ENCODE measurements around the gene CYP4A22. TPM values are rescaled to one million over a fixed set of nuclear protein-coding genes. Genes with fewer than 3 reads are reported as not detected.

Gene CYP4A22
- total and polyA plus RNA-seq, 2 experiments from 2014 or later, result not detected

DNA sequence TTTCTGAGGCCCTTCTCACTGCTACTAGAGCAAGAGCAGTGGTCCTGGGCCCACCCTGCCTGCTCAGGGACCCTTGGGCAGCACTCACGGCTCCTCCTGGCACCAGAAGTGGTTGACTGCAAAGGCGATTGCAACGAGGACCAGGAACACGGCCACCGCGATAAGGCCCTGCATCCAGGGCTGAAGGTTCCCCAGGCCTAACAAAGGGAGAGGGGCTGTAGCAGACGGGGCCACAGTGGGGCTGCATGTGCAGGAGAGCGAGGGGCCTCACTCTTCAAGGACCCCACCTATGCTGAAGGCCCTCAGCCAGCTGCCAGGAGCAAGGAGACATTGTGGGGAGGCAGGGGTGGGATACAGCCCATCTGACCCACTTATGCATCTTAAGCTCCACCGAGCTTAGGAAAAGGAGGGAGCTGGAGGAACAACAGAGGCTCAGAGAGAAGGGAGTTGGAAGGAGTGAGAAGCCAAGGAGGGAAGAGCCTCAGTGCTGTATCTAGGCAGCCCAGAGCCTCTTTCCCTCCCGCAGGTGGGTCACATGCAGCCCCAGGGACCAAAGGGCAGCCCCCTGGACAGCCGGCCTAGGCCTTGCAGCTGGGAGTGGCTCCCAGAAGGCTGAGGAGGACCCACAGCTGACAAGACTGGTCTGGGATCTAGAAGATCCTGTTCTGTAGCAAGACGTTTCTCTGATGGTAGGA is 50.1 kb downstream of the CYP4A22 start:
- H3K4me3 Mint-ChIP-seq, result no peak overlapping the region
- no peaks in the 10 kb centered on the region for H3K36me3 ChIP-seq (ENCODE audit: insufficient read depth)
- H3K4me2 ChIP-seq, result no peak overlapping the region
- ATAC-seq (no peak), DNase-seq (ENCODE audit: low spot score) (no peak)
- peaks cover 24% of the 10 kb centered on the region for H3K27me3 Mint-ChIP-seq (ENCODE audit: insufficient read depth, low read depth, poor library complexity)
- H3K27me3 ChIP-seq (ENCODE audit: insufficient read depth), result no peaks in the 10 kb centered on the region
- H3F3A ChIP-seq (replicated peaks; ENCODE audit: low read depth), result no peaks in the 10 kb centered on the region
- no peaks in the 10 kb centered on the region for H4K20me1 ChIP-seq (replicated peaks; ENCODE audit: insufficient read depth)
- H2AFZ ChIP-seq, result no peak overlapping the region
- H3K4me3 ChIP-seq, result no peak overlapping the region
- peaks cover 18% of the 10 kb centered on the region; the same call in 2 of the 3 replicates for H3K9me3 Mint-ChIP-seq
- H3K9me2 ChIP-seq (ENCODE audit: insufficient read depth), result 0 out of 2 replicates have a peak, but pooled peaks cover 2% of the 10 kb centered on the region
- peaks cover 24% of the 10 kb centered on the region for H3K4me1 Mint-ChIP-seq
- H3K79me2 ChIP-seq (replicated peaks; ENCODE audit: insufficient read depth), result no peaks in the 10 kb centered on the region
- TF ChIP-seq, protein P1, sequence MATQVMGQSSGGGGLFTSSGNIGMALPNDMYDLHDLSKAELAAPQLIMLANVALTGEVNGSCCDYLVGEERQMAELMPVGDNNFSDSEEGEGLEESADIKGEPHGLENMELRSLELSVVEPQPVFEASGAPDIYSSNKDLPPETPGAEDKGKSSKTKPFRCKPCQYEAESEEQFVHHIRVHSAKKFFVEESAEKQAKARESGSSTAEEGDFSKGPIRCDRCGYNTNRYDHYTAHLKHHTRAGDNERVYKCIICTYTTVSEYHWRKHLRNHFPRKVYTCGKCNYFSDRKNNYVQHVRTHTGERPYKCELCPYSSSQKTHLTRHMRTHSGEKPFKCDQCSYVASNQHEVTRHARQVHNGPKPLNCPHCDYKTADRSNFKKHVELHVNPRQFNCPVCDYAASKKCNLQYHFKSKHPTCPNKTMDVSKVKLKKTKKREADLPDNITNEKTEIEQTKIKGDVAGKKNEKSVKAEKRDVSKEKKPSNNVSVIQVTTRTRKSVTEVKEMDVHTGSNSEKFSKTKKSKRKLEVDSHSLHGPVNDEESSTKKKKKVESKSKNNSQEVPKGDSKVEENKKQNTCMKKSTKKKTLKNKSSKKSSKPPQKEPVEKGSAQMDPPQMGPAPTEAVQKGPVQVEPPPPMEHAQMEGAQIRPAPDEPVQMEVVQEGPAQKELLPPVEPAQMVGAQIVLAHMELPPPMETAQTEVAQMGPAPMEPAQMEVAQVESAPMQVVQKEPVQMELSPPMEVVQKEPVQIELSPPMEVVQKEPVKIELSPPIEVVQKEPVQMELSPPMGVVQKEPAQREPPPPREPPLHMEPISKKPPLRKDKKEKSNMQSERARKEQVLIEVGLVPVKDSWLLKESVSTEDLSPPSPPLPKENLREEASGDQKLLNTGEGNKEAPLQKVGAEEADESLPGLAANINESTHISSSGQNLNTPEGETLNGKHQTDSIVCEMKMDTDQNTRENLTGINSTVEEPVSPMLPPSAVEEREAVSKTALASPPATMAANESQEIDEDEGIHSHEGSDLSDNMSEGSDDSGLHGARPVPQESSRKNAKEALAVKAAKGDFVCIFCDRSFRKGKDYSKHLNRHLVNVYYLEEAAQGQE (IDR thresholded peaks at IDR 0.05; ENCODE audit: unreplicated experiment), result no peak
- TF ChIP-seq EZH2phosphoT487 (IDR thresholded peaks at IDR 0.05; ENCODE audit: unreplicated experiment) (no peak), NANOG (IDR thresholded peaks at IDR 0.05; ENCODE audit: borderline replicate concordance) (no peak), EZH2 (IDR thresholded peaks at IDR 0.05; ENCODE audit: low read depth, unreplicated experiment) (no peak), ZNF114 (CRISPR knock-in tag; IDR thresholded peaks at IDR 0.05) (no peak), CREB1 (CRISPR knock-in tag; IDR thresholded peaks at IDR 0.05; ENCODE audit: low read depth) (no peak), ZNF331 (CRISPR knock-in tag; IDR thresholded peaks at IDR 0.05; ENCODE audit: low read depth) (no peak), POLR2AphosphoS5 (IDR thresholded peaks at IDR 0.05; ENCODE audit: low read depth) (no peak)
- TF ChIP-seq, protein P2, sequence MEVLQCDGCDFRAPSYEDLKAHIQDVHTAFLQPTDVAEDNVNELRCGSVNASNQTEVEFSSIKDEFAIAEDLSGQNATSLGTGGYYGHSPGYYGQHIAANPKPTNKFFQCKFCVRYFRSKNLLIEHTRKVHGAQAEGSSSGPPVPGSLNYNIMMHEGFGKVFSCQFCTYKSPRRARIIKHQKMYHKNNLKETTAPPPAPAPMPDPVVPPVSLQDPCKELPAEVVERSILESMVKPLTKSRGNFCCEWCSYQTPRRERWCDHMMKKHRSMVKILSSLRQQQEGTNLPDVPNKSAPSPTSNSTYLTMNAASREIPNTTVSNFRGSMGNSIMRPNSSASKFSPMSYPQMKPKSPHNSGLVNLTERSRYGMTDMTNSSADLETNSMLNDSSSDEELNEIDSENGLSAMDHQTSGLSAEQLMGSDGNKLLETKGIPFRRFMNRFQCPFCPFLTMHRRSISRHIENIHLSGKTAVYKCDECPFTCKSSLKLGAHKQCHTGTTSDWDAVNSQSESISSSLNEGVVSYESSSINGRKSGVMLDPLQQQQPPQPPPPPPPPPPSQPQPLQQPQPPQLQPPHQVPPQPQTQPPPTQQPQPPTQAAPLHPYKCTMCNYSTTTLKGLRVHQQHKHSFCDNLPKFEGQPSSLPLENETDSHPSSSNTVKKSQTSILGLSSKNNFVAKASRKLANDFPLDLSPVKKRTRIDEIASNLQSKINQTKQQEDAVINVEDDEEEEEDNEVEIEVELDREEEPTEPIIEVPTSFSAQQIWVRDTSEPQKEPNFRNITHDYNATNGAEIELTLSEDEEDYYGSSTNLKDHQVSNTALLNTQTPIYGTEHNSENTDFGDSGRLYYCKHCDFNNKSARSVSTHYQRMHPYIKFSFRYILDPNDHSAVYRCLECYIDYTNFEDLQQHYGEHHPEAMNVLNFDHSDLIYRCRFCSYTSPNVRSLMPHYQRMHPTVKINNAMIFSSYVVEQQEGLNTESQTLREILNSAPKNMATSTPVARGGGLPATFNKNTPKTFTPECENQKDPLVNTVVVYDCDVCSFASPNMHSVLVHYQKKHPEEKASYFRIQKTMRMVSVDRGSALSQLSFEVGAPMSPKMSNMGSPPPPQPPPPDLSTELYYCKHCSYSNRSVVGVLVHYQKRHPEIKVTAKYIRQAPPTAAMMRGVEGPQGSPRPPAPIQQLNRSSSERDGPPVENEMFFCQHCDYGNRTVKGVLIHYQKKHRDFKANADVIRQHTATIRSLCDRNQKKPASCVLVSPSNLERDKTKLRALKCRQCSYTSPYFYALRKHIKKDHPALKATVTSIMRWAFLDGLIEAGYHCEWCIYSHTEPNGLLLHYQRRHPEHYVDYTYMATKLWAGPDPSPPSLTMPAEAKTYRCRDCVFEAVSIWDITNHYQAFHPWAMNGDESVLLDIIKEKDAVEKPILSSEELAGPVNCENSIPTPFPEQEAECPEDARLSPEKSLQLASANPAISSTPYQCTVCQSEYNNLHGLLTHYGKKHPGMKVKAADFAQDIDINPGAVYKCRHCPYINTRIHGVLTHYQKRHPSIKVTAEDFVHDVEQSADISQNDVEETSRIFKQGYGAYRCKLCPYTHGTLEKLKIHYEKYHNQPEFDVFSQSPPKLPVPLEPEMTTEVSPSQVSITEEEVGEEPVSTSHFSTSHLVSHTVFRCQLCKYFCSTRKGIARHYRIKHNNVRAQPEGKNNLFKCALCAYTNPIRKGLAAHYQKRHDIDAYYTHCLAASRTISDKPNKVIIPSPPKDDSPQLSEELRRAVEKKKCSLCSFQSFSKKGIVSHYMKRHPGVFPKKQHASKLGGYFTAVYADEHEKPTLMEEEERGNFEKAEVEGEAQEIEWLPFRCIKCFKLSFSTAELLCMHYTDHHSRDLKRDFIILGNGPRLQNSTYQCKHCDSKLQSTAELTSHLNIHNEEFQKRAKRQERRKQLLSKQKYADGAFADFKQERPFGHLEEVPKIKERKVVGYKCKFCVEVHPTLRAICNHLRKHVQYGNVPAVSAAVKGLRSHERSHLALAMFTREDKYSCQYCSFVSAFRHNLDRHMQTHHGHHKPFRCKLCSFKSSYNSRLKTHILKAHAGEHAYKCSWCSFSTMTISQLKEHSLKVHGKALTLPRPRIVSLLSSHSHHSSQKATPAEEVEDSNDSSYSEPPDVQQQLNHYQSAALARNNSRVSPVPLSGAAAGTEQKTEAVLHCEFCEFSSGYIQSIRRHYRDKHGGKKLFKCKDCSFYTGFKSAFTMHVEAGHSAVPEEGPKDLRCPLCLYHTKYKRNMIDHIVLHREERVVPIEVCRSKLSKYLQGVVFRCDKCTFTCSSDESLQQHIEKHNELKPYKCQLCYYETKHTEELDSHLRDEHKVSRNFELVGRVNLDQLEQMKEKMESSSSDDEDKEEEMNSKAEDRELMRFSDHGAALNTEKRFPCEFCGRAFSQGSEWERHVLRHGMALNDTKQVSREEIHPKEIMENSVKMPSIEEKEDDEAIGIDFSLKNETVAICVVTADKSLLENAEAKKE (CRISPR knock-in tag; IDR thresholded peaks at IDR 0.05), result no peak
- TF ChIP-seq, protein P3, sequence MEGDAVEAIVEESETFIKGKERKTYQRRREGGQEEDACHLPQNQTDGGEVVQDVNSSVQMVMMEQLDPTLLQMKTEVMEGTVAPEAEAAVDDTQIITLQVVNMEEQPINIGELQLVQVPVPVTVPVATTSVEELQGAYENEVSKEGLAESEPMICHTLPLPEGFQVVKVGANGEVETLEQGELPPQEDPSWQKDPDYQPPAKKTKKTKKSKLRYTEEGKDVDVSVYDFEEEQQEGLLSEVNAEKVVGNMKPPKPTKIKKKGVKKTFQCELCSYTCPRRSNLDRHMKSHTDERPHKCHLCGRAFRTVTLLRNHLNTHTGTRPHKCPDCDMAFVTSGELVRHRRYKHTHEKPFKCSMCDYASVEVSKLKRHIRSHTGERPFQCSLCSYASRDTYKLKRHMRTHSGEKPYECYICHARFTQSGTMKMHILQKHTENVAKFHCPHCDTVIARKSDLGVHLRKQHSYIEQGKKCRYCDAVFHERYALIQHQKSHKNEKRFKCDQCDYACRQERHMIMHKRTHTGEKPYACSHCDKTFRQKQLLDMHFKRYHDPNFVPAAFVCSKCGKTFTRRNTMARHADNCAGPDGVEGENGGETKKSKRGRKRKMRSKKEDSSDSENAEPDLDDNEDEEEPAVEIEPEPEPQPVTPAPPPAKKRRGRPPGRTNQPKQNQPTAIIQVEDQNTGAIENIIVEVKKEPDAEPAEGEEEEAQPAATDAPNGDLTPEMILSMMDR (conservative IDR thresholded peaks at IDR 0.05; ENCODE audit: low read depth in 2 of 2), result no peak
- TF ChIP-seq, protein P4, sequence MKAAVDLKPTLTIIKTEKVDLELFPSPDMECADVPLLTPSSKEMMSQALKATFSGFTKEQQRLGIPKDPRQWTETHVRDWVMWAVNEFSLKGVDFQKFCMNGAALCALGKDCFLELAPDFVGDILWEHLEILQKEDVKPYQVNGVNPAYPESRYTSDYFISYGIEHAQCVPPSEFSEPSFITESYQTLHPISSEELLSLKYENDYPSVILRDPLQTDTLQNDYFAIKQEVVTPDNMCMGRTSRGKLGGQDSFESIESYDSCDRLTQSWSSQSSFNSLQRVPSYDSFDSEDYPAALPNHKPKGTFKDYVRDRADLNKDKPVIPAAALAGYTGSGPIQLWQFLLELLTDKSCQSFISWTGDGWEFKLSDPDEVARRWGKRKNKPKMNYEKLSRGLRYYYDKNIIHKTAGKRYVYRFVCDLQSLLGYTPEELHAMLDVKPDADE (IDR thresholded peaks at IDR 0.05), result no peak
- H3K27ac Mint-ChIP-seq, result no peak overlapping the region
- H3K36me3 Mint-ChIP-seq (ENCODE audit: low read depth), result no peaks in the 10 kb centered on the region
- no peak overlapping the region for H3K27ac ChIP-seq (ENCODE audit: low read depth)
- H3K4me1 ChIP-seq (ENCODE audit: insufficient read depth), result peaks cover 10% of the 10 kb centered on the region
